NCI-H1105 treated with DMSO at 0.1 percent for 48 hours (cell line): ENCODE data around the gene LRFN2.

Source experiments
- DNase-seq: peaks from one replicate; lab custom pipeline; 2025; lab: John Stamatoyannopoulos, UW

LRFN2 gene

DNA sequence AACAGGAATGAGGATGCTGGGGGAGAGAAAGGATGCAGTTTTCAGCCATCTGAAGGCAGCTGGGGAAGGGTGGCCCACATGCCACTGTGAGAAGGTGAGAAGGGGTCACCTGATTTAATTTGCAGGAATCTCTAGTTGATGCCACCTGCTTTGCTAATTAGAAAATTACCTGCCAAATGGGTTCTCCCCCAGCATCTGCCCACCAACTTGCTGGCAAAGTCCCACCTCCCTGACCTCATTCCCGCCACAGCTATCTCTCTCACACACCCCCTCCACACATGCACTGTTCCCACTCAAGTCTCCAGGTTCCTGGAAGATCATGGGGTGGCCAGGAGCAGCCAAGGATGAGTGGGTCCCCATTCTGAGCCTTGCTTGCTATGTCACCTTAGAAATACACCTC is 70.7 kb downstream of the LRFN2 start:
- DNase-seq = no peak

DNA sequence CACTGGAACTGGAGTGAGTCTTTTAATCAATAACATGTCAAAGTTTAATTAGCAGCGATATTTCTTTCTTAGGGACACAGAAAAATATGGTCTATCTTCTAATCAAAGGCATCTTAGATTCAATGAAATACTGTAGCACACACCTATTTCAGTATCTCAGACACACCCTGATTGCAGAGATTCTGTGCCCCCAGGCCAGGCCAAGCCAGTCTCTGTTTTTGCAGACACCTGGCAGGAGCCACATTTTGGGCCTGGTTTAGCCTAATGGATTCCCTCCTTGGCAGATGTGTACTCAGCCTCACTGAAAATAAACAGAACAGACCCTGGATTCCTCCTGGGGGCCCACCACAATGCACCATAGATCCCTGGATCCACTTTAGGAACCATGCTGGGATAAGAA is 74.8 kb downstream of the LRFN2 start:
- DNase-seq = no peak

DNA sequence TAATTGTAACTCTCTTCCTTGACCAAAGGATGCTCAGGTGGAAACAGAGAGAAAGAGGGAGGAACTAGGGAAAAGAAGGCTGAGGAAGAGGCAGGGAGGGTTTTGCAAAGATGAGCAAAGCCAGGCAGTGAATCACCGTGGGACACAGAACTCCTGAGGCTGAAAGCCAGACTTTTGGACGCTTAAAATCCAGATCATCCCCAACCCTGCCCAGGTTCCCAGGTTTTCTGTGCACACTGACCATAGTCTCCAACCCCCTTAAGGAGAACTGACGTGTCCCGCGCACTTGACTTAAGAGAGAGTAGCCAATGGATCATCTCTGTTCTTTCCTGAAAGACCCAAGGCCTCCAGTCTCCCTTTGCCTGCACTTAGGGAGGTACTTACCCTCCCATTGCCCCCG is 75.3 kb downstream of the LRFN2 start:
- no peak for DNase-seq

DNA sequence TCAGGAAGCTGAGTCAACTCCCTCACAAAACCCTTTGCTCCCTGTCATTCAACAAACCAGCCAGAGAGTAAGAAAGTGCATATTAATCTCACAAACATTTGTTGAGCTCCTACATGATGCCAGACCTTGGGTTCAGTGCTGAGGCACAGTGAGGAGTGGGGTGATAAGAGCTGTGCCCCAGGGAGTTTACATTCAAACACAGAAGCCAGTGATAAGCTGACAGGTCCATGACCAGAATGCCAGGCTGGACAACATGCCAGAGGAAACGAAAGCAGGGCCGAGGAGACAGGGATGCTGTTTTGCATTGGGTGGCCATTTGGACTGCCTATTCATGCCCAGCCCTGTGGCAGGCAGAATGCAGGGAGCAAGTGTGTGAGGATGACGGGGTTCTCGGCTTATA is 76.7 kb downstream of the LRFN2 start:
- DNase-seq = no peak

DNA sequence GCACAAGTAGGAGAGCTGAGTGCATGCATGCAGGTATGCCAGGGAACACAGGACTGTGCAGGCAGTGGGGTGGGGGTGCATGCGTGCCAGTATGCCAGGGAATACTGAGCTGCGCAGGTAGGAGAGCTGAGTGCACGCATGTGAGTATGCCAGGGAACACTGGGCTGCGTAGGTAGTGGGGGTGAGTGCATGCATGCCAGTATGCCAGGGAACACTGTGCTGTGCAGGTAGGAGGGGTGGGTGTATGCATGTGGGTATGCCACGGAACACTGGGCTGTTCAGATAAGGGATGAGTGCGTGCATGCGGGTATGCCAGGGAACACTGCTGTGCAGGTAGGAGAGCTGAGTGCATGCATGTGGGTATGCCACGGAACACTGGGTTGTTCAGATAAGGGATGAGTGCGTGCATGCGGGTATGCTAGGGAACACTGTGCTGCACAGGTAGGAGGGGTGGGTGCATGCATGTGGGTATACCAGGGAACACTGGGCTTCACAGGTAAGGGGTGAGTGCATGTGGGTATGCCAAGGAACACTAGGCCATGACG is 77.4 kb downstream of the LRFN2 start:
- DNase-seq = no peak

DNA sequence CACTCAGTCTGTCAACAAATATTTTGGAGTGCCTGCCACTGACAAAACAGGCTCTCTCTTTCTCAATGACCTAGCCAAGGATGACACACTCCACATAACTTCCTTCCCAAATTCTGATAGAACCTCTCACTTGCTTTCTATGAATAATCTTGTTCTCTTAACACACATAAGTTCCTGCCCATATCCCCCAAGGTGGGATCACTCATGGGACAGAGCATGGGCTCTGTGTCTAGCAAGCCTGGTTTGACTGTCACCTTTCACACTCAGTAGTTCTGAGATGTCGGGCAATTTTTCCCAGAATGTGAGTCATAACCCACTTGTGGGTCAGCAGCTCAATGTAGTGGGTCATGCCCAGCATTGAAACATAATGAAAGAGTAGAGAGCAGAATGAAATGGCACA is 78.1 kb downstream of the LRFN2 start:
- DNase-seq = no peak

DNA sequence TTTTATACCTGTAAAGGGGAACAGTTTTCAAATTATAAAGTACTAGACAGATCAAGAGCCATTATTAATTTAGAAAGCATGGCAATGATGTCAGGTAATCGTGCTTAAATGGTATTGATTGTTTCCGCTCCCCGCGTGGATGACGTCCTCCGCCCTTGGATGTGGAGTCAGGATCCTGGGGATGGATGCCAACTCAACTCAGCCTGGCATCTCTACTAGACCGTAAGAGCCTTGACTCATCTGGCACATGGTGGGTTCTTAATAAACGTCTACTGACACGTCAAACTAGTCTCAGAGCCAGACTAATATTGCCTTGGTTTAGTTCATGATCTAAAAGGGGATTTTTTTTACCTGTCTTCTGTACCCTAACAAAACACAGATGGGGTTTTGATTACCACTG is 80.2 kb downstream of the LRFN2 start:
- DNase-seq = peak; percentile 17

DNA sequence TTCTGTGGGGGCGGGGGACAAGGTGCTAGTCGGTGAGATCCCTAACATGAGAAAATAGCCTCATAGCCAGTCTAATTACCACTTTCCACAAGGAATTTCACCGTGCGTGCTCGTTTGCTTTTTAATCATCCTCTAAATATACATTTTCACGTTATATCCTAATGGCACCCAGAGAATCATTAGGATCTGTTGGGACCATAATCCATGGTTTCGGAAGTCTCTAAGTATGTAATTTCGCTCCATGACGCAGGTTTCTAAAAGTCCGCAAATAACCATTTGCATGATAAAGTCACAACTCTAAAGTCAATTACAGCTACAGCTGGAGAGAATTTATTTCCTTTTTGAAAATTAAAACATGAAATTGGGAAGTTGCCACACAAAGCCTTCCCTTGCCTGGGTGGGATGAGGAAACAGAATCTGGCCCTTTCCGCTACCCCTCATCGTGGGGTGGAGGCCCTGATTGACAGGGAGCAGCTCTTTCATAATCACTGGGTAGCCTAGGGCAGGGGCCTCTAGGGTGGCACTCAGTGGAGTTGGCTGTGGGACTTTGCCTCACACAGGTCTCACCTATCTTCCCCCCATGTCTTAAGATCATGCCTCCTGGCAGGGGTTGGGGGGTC is 81.9 kb downstream of the LRFN2 start:
- no peak for DNase-seq

DNA sequence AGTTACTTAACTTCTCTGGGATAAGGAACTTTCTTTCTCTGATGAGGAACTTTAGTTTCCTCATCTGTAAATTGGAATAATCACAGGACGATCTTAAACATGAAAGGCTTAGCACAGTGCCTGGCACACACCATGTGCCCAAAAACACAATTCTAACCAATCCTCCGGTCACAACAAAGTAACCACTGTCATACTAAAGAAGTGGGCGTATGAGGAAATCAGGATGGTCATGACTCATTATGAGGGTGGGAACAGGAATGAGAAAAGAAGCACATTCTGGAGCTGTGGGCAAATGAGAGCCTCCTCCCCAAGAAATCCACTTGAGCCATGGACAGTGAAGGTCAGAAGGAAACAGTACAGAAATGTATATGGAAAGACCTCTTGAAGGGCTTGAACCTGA is 82.9 kb downstream of the LRFN2 start:
- no peak for DNase-seq

DNA sequence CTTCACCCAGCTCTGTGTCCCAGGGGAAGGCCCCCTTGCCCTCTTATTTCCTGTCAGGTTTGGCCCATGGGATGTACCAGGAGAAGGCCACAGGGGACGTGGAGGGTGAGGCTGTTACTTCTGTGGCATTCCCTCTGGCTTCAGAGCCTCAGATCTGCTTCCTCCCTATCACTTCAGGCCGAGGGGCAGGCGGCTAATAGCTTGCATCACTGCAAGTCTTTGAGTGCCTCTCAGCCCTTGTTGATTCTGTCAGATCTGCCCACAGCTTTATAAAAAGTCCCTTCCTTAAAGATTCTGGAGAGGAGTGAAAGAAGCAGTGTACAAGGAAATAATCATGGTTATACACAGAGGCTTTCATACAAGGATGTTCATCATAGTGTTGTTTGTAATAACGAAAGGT is 86.9 kb downstream of the LRFN2 start:
- DNase-seq = no peak

DNA sequence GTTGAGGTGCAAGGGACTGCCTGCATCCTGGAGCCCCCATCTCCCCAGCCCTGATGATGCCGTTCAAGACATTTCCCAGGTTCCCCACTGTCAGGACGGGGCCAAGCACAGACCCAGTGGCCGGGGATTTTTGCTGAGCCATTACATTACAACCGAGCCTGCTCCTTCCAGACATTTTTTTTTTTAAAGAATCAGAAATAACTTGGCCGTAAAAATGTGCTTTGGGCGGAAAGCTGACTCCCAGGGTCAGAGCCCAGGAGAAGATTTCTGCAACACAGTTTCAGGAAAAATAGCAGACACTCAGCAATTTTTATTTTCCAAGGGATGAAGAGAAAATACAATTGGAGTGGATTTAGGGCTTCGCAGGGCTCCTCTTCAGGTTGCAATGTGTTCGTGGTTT is 87.9 kb downstream of the LRFN2 start:
- no peak for DNase-seq

DNA sequence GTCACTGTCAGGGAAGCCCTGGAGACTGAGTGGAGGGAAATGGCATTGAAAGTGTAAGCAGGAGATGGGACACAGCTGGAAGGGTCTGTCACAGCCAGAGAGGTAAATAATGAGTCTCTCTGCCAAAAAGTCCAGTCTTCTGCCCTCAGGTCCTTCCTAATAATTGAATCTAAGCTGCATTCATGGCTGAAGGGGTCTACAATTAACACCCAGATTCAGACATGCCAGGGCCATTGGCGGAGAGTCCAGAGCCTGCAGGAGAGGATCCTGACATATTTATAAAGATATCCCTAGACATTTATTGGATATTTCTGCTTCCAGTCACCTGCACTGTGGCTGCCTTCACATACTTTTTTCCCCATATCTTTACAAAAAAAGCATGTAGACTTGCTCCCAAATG is 89.0 kb downstream of the LRFN2 start:
- DNase-seq = no peak

DNA sequence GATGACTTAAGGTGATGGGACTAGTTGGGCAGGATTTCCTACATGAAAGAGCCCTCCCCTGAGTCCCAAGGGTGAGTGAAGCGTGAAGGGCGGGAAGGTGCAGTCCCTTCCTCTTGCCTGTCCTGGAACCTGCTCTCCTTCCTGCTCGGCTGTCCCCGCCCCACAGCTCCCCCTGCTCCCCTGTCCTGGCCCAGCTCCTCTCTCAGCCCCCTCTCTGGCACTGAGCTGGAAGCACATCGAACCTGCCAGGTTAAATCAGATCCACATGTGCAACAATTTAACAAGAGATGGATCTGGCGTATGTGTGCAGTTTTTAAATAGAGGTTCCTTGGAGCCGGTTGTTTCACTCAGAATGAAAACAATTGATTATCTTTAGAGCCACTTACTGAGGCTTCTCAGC is 95.0 kb downstream of the LRFN2 start:
- no peak for DNase-seq

DNA sequence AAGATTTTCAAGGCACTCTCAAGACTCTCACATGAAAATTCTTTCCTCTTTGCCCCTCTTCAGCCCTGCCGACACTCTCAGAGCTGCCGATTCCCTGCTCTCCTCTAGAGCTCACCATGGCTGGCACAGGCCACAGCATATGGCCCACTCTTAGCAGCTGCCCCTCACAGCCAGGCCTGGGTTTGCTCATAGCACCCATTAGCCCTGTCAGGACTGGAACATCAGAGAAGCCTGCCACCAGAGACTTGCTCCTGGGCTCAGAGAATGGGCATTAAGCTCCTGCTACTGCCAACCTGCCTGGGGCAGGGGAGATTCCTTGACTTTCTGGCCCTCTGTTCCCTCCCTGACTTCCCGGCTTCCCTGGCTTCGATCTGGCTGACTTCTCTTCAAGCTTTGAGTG is 96.7 kb downstream of the LRFN2 start:
- no peak for DNase-seq

DNA sequence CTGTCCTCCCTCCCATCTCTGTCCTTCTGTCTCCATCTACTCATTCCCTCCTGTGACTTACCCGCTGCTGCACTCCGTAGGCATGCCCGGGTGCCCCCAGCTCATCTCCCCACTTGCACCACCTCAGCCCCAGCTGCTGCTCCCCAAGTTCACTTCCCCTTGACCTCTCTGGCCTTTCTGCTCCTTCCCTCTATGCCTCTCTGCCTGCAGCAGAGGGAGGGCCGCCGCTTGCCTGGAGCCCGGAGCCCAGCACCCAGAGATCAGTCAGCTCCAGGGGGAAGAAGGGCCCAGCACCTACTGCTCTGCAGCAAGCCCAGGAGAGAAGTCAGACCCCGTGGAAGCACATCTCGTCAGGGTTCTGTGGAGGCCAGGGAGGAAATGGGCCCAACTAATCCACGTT is 97.4 kb downstream of the LRFN2 start:
- DNase-seq = no peak

DNA sequence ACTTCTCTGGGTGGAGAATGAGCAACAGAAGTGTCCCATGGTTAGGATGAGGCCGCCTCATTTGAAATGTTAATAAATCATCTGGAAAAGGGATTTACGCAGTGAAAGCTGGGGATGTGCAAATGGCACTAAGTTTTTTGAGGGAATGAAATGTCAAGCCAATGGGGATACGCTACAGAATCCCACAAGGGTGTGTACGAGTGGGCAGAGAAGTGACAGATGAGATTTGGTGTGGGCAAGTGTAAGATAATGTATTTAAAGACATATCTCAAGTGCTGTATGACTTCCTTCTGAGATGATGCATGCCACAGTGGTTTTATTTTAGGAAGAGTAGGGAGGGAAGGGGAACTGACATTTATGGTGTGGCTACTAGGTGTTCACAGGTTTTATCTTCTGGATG is 100.6 kb downstream of the LRFN2 start:
- no peak for DNase-seq

DNA sequence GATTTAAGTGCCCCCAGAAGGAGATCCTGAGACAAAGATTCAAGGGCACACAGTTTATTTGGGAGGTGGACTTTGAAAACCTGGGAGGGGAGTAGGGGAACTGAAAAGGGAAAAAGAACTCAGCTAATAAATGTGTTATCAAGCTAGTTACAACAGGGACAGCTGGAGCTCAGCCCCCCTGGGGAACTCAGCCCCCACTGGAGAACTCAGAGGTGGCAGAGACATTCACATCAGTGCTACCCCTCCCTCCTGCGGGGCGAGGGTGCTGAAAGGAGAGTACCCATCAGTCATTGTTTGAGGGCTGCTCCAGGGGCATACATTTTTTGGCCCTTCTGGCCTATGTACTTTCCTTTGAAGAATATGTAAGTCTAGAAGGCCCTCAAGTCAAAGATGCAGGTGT is 101.4 kb downstream of the LRFN2 start:
- DNase-seq = no peak

DNA sequence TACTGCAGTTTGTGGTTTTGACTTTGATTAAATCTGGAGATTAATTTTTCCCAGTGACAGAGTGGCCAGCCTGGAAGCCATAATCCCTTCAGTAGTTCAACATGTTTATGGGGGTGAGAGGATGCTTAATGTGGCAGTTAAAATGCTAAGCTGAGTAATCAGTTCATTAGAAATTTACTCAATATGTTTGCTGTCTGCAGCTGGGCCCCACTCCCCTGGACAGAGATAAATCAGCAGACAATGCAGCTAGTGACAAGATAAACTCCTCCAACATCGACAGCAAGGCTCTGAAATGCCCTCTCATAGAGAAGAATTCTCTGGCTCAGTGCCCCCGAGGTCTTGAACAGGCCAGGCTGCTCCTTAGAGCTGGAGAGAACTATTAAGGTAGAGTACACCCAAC is 101.9 kb downstream of the LRFN2 start:
- DNase-seq = no peak

DNA sequence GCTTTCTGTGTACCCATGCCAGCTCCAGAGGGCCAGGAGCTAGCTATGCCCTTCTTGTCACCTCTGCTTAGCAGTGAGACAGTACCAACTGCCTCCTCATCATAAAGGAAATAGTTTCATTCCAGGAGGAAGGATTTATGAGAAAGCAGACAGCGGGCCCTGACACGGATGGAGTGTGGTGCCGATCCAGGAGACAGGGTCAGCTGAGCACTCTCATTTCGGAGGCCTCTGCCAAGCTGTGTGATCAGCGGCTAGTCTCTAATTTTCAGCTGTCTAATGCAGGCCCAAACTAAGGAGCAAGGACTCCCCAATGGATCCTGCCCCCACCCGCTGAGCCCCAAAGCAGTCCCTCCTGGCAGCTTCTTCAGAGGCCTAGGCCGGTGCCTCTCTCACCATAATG is 103.1 kb downstream of the LRFN2 start:
- no peak for DNase-seq

DNA sequence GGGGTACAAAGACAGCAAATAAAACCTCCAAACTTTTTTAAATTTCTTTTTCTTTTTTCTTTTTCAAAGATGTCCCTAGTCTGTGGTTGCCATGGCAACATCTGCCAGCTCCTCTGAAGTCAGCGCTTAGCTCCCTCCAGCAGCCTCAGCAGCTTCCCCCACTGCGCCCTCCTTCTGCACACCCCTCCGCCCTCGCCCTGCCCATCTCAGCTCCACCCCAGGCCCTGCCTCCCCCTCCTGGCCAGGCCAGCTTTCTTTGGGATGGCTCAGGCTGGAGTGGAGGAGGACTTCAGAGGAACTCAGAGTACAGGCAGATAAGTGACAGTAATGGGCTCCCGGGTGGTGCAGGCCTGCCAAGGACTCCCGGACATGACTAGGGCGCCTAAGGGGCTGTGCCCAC is 104.6 kb downstream of the LRFN2 start:
- no peak for DNase-seq

DNA sequence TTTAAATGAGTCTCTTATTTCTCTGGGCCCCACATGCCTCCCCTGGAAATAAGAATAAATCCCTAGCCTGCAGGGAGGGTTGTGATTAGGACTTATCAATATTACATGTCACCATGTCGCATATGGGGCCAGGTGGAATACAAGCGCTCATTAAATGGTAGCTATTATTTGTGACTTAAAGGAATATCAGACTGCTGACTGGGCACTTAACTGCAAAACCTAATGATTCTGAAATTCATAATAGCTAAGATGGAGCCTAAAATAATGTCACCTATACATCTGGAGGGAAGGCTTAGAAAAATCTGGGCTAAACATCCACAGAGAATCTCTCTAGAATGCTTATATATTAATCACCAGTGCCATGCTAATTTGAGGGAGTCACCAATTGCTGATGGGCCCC is 106.5 kb downstream of the LRFN2 start:
- no peak for DNase-seq

DNA sequence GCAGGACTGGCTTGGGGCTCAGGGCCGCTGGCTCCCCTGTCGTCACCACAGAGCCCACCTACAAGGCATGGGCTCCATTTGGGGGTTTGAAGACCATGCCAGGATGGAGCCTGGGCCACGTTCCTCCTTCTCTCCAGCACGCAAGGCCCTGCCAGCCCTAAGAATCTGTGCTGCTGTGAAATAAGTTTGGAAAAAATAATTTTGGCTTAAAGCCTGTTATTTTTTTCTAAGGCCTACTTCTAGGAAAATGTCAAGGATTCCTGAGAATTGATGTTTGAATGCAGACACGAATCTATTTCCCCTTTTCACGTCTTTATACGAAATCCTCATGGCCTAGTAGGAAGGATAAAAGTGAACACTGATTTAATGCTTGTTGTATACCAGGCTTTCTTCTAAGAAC is 107.5 kb downstream of the LRFN2 start:
- DNase-seq = no peak

DNA sequence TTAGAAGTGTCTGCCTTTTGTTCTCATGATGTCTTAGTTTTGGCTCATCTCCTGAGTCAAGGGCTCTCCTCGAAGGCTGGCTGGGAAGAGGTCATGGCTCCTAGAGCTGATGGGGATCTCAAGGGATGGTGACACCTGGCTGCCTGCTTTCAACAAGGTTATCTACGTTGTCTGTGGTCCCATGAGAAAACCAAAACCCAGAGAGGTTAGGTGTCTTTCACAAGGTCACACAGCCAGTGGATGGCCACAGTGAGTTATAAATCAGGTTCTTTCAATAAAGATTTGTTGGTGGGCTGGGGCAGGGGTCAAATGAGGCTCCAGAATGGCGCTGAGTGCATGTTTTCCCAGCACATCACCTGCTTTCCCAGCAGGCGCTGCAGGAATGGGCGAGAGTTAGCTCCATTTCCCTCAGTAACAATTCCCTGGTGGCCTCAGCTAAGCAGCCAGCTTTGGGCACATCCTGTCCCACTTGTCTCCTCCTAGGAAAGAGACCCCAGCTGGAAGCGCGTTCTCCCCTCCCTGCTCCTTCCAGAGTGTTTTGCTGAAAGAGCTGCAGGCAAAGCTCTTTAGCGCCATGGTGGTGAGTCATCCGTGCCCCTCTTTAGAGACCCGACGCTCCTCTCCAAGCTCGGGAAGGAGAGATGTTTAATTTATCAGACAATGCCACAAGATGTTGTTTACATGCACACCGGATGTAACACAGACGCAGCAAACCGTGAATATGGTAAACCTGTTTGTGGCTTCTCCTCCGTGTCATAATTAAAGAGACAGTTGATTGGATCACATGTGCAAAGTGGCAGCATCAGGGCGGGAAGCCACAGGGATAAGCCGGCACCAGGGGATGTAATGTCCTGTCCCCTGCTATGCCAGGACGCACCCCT is 109.7 kb downstream of the LRFN2 start:
- DNase-seq = peak; percentile 57

DNA sequence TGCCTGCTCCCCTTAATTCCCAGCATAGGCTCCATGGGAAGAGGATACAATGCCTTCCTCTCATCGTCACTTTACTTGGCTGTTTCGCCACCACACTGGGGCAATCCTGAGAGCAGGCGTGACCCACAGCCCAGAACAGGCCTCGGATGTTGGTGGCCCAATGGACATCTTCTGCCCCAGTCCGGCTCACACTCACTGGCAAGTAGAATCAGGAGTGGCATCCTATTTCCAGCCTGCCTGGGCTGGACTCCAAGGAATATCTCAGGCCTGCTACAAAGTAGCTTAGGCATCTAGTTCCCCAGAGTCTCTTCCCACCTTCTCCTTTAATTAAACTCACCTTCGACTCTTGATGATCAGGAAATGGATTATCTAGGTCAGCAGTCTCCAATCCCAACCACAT is 110.5 kb downstream of the LRFN2 start:
- DNase-seq = no peak
